WTC11 (cell line): Measurements from ENCODE around the gene ENOX2. TPM values are rescaled to one million over a fixed set of nuclear protein-coding genes. Genes with fewer than 3 reads are reported as not detected.

Experiments
- ATAC-seq: fragments of 200-7000 bp; cut with Tn5 transposase; 2 replicates; pipeline ENCODE4 v1.10.0; 2021; ENCODE audit warnings: mild to moderate bottlenecking, moderate library complexity
- CTCF ChIA-PET: fragments of 300-600 bp; sonication (Branson Sonifier 250); formaldehyde crosslinking; loops from one replicate; lab custom pipeline; 2021; ENCODE audit warnings: antibody characterized with exemption; lab: Charles Lee
- POLR2A ChIA-PET: fragments of 350-600 bp; sonication (Branson Sonifier 250); formaldehyde crosslinking; loops from one replicate; lab custom pipeline; 2021; ENCODE audit warnings: antibody characterized with exemption; lab: Charles Lee
- DNase-seq: peaks from one replicate; pipeline ENCODE4 v3.0.0; 2021; ENCODE audit warnings: low spot score
- H3K27ac Mint-ChIP-seq: 2 replicates; pipeline ENCODE4 v1.8.0; 2021; ENCODE audit warnings: mixed read lengths
- H3K27me3 Mint-ChIP-seq: 2 replicates; pipeline ENCODE4 v1.8.0; 2021; ENCODE audit warnings: low read depth, mild to moderate bottlenecking, moderate library complexity, mixed read lengths
- H3K36me3 Mint-ChIP-seq: 2 replicates; pipeline ENCODE4 v1.8.0; 2021; ENCODE audit warnings: mixed read lengths
- H3K4me1 Mint-ChIP-seq: 2 replicates; pipeline ENCODE4 v1.8.0; 2022; ENCODE audit warnings: mixed read lengths
- H3K4me3 Mint-ChIP-seq: 2 replicates; pipeline ENCODE4 v1.8.0; 2021; ENCODE audit warnings: mild to moderate bottlenecking, moderate library complexity, mixed read lengths
- H3K9me3 Mint-ChIP-seq: 2 replicates; pipeline ENCODE4 v1.8.0; 2021; ENCODE audit warnings: mixed read lengths
- ARID4B ChIP-seq: sonication (generic); formaldehyde crosslinking; IDR thresholded peaks from 2 replicates; pipeline ENCODE4 v1.8.0; 2023; ENCODE audit warnings: missing genetic modification reagents, mild to moderate bottlenecking, borderline replicate concordance
- CREB1 ChIP-seq: sonication (generic); formaldehyde crosslinking; IDR thresholded peaks from 2 replicates; pipeline ENCODE4 v1.8.0; 2023; ENCODE audit warnings: mild to moderate bottlenecking, missing genetic modification reagents
- CREM ChIP-seq: sonication (generic); formaldehyde crosslinking; IDR thresholded peaks from 2 replicates; pipeline ENCODE4 v1.8.1; 2022; ENCODE audit warnings: mild to moderate bottlenecking, missing genetic modification reagents, moderate library complexity
- ELF4 ChIP-seq: sonication (generic); formaldehyde crosslinking; IDR thresholded peaks from 2 replicates; pipeline ENCODE4 v1.8.1; 2022; ENCODE audit warnings: low read depth, mild to moderate bottlenecking, moderate library complexity, missing genetic modification reagents
- JAZF1 ChIP-seq: fragments of 250-450 bp; sonication (Bioruptor Pico); IDR thresholded peaks from 2 replicates; pipeline ENCODE4 v1.9.0; 2021; ENCODE audit warnings: moderate library complexity, mild to moderate bottlenecking, inconsistent platforms
- MLX ChIP-seq: sonication (generic); formaldehyde crosslinking; IDR thresholded peaks from 2 replicates; pipeline ENCODE4 v1.8.1; 2023; ENCODE audit warnings: mild to moderate bottlenecking, missing genetic modification reagents, moderate library complexity
- MXD4 ChIP-seq: fragments of 250-450 bp; sonication (Bioruptor Pico); IDR thresholded peaks from 2 replicates; pipeline ENCODE4 v1.8.0; 2021; ENCODE audit warnings: mild to moderate bottlenecking, moderate library complexity, borderline replicate concordance
- MYBL2 ChIP-seq: sonication (generic); formaldehyde crosslinking; IDR thresholded peaks from 2 replicates; pipeline ENCODE4 v1.8.1; 2023; ENCODE audit warnings: mild to moderate bottlenecking, moderate library complexity, missing genetic modification reagents
- NR1H2 ChIP-seq: sonication (generic); formaldehyde crosslinking; IDR thresholded peaks from 2 replicates; pipeline ENCODE4 v1.9.0; 2021; ENCODE audit warnings: mild to moderate bottlenecking, moderate library complexity, missing genetic modification reagents
- OVOL2 ChIP-seq: fragments of 250-450 bp; sonication (Bioruptor Pico); IDR thresholded peaks from 2 replicates; pipeline ENCODE4 v1.9.0; 2021; ENCODE audit warnings: mild to moderate bottlenecking, borderline replicate concordance
- PRRX2 ChIP-seq: fragments of 250-450 bp; sonication (Bioruptor Pico); IDR thresholded peaks from 2 replicates; pipeline ENCODE4 v1.8.0; 2021; ENCODE audit warnings: mild to moderate bottlenecking
- TP53 ChIP-seq: sonication (generic); formaldehyde crosslinking; IDR thresholded peaks from 2 replicates; pipeline ENCODE4 v1.8.1; 2023; ENCODE audit warnings: mild to moderate bottlenecking, missing genetic modification reagents
- ZNF121 ChIP-seq: sonication (generic); formaldehyde crosslinking; IDR thresholded peaks from 2 replicates; pipeline ENCODE4 v1.8.0; 2023; ENCODE audit warnings: missing genetic modification reagents
- ZNF512 ChIP-seq: sonication (generic); formaldehyde crosslinking; IDR thresholded peaks from 2 replicates; pipeline ENCODE4 v1.8.1; 2022; ENCODE audit warnings: missing genetic modification reagents, borderline replicate concordance
- ZNF532 ChIP-seq: fragments of 250-450 bp; sonication (Bioruptor Pico); IDR thresholded peaks from 2 replicates; pipeline ENCODE4 v1.9.0; 2021; ENCODE audit warnings: mild to moderate bottlenecking, borderline replicate concordance
- ZNF671 ChIP-seq: fragments of 250-450 bp; sonication (Bioruptor Pico); IDR thresholded peaks from 2 replicates; pipeline ENCODE4 v1.8.0; 2021; ENCODE audit warnings: mild to moderate bottlenecking
- total RNA-seq: library from RNA; stranded (reverse); gene quantifications from 3 replicates; pipeline ENCODE4 v1.2.3, GENCODE V29; 2021
- TF ChIP-seq, protein P1 (sequence below): fragments of 250-450 bp; sonication (Bioruptor Pico); IDR thresholded peaks from 2 replicates; pipeline ENCODE4 v1.8.0; 2021; ENCODE audit warnings: mild to moderate bottlenecking
- TF ChIP-seq, protein P2 (sequence below): sonication (generic); formaldehyde crosslinking; conservative IDR thresholded peaks from 2 replicates; pipeline ENCODE4 v1.8.1; 2023; ENCODE audit warnings: mild to moderate bottlenecking, low read depth, missing genetic modification reagents, moderate library complexity

The ENOX2 gene
- total RNA-seq, 1 experiment from 2014 or later: 13.8 TPM

DNA sequence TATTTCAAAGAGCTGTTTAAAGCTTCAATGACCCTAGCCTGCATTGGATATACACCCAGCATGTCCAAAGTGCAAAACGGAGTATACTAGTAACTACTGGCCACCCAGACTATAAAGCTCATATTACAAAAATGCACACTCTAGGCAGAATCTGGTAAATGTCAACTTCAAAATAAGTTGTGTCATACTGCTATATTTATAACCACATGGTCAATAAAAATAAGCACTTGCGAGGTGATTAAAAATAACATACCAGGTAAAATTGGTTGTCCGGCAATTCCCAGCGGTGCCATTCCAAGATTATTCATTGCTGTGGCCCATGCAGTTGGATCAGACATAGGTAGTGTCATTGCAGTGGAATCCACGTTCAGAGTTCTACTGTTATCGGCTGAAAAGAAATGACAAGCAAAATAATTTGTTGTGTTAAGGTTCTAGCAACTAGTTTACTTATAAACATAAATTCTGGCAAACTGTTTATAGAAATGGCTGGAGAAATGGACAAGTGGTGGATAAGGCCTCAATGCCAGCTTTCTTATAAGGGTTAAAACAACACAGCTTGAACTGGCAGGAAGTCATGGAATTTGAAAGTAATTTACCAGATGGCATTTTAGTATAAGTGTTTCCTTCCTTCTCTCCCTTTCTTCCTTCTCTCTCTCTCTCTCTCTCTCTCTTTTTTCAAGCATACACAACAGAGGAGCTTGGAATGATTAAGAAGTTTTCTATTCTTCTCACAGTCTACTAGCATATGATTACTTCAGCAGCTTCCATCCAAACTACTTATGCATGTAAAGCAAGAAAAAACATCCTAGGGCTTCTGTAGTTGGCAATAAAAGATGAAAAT, 199.9 kb downstream of the ENOX2 start:
- Mint-ChIP-seq H3K27ac (no peak overlapping the region), H3K27me3 (no peaks in the 10 kb centered on the region), H3K9me3 (no peaks in the 10 kb centered on the region), H3K4me3 (no peak overlapping the region), H3K36me3 (no peaks in the 10 kb centered on the region), H3K4me1 (peaks cover 6% of the 10 kb centered on the region)
- ATAC-seq: no peak
- CTCF ChIA-PET: no interaction called here
- no peak for DNase-seq
- TF ChIP-seq ZNF121 (CRISPR knock-in tag) (no peak), MYBL2 (no peak), CREB1 (CRISPR knock-in tag) (no peak)
- TF ChIP-seq, all 79 proteins: peak for 0
- POLR2A ChIA-PET: no interaction called here

DNA sequence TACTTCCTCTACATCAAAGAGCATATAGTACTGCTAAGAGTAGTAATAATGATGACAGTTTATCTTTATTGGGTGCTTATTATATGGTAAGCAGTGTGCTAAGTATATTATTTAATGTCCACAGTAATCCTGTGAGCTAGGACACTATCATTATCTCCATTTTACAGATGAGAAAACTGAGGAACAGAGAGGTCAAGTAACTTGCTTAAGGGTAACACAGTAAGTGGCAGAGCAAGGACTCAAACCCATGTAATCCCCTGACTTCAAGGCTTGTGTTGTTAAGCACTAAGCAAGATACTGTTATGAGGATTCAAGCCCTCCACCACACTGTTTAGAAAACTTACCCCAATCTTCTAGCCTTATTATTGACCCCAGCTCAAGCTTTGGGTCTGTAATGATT, 202.4 kb downstream of the ENOX2 start:
- H3K4me3 Mint-ChIP-seq: no peak overlapping the region
- ATAC-seq (no peak), DNase-seq (no peak)
- ChIA-PET CTCF (no interaction called here), POLR2A (no interaction called here)
- H3K36me3 Mint-ChIP-seq: no peaks in the 10 kb centered on the region
- no peaks in the 10 kb centered on the region for H3K4me1 Mint-ChIP-seq
- H3K27me3 Mint-ChIP-seq: no peaks in the 10 kb centered on the region
- no peak overlapping the region for H3K27ac Mint-ChIP-seq
- no peaks in the 10 kb centered on the region for H3K9me3 Mint-ChIP-seq
- TF ChIP-seq ZNF671 (no peak), NR1H2 (CRISPR knock-in tag) (no peak), ARID4B (CRISPR knock-in tag) (no peak), JAZF1 (no peak), ZNF512 (no peak), ELF4 (CRISPR knock-in tag) (no peak), TP53 (CRISPR knock-in tag) (no peak), OVOL2 (CRISPR knock-in tag) (no peak), CREM (CRISPR knock-in tag) (no peak), MLX (CRISPR knock-in tag) (no peak), MXD4 (CRISPR knock-in tag) (no peak), PRRX2 (no peak), ZNF532 (CRISPR knock-in tag) (no peak)
- TF ChIP-seq, protein P1, sequence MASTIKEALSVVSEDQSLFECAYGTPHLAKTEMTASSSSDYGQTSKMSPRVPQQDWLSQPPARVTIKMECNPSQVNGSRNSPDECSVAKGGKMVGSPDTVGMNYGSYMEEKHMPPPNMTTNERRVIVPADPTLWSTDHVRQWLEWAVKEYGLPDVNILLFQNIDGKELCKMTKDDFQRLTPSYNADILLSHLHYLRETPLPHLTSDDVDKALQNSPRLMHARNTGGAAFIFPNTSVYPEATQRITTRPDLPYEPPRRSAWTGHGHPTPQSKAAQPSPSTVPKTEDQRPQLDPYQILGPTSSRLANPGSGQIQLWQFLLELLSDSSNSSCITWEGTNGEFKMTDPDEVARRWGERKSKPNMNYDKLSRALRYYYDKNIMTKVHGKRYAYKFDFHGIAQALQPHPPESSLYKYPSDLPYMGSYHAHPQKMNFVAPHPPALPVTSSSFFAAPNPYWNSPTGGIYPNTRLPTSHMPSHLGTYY (CRISPR knock-in tag): no peak
- TF ChIP-seq, protein P2, sequence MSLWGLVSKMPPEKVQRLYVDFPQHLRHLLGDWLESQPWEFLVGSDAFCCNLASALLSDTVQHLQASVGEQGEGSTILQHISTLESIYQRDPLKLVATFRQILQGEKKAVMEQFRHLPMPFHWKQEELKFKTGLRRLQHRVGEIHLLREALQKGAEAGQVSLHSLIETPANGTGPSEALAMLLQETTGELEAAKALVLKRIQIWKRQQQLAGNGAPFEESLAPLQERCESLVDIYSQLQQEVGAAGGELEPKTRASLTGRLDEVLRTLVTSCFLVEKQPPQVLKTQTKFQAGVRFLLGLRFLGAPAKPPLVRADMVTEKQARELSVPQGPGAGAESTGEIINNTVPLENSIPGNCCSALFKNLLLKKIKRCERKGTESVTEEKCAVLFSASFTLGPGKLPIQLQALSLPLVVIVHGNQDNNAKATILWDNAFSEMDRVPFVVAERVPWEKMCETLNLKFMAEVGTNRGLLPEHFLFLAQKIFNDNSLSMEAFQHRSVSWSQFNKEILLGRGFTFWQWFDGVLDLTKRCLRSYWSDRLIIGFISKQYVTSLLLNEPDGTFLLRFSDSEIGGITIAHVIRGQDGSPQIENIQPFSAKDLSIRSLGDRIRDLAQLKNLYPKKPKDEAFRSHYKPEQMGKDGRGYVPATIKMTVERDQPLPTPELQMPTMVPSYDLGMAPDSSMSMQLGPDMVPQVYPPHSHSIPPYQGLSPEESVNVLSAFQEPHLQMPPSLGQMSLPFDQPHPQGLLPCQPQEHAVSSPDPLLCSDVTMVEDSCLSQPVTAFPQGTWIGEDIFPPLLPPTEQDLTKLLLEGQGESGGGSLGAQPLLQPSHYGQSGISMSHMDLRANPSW (CRISPR knock-in tag): no peak
